ENCODE results near the gene TSPAN33.
"Not testable (repeated sequence)": the region's sequence is repeated elsewhere in the genome, so short reads cannot be mapped to it uniquely, and the experiment has no call there.

TSPAN33 gene

DNA sequence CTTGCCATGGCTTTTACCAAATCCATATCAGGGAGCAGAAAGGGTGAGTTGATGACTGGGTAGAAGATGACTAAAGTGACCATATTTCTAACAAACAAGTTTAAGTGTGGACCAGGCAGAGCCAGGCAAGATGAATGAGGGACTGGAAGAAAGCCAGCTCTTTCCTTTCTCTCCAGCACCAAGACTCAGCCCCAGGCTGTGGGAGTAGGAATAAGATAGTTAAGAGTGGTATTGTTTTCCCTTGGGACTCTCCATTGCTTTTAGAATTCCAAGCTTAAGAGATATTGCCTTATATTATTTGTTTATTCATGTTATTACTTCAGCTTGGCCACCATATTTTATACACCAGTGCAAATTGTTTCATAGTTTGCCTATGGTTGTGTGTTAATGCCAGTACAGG lies 28.8 kb upstream of the TSPAN33 start:
- Histone ChIP-seq H3K9ac (ENCODE audit: low read length) (no peak overlapping the region), H3K4me3 (ENCODE audit: low read depth, low read length, poor library complexity, severe bottlenecking) (no peak overlapping the region), H2AFZ (ENCODE audit: low read length) (no peak overlapping the region), H4K20me1 (ENCODE audit: insufficient read depth, low read length) (no peaks in the 10 kb centered on the region), H3K79me2 (ENCODE audit: insufficient read depth, low read length) (no peaks in the 10 kb centered on the region), H3K4me2 (ENCODE audit: low read length) (no peak overlapping the region), H3F3A (ENCODE audit: insufficient read depth, low read length) (no peaks in the 10 kb centered on the region), H3K27ac (ENCODE audit: low read depth, low read length, poor library complexity, severe bottlenecking) (no peak overlapping the region), H3K27me3 (ENCODE audit: insufficient read depth, low read length) (peaks cover 4% of the 10 kb centered on the region; the same call in 1 of the 2 replicates), H3K36me3 (ENCODE audit: insufficient read depth, low read length) (no peaks in the 10 kb centered on the region; the same call in 1 of the 2 replicates), H3K9me3 (ENCODE audit: low read length) (peaks cover 7% of the 10 kb centered on the region; the same call in 1 of the 2 replicates), H3K9me2 (ENCODE audit: low read depth, low read length) (no peaks in the 10 kb centered on the region), H3K4me1 (ENCODE audit: insufficient read depth, low read length, severe bottlenecking) (no peaks in the 10 kb centered on the region)
- TF ChIP-seq, protein P1, sequence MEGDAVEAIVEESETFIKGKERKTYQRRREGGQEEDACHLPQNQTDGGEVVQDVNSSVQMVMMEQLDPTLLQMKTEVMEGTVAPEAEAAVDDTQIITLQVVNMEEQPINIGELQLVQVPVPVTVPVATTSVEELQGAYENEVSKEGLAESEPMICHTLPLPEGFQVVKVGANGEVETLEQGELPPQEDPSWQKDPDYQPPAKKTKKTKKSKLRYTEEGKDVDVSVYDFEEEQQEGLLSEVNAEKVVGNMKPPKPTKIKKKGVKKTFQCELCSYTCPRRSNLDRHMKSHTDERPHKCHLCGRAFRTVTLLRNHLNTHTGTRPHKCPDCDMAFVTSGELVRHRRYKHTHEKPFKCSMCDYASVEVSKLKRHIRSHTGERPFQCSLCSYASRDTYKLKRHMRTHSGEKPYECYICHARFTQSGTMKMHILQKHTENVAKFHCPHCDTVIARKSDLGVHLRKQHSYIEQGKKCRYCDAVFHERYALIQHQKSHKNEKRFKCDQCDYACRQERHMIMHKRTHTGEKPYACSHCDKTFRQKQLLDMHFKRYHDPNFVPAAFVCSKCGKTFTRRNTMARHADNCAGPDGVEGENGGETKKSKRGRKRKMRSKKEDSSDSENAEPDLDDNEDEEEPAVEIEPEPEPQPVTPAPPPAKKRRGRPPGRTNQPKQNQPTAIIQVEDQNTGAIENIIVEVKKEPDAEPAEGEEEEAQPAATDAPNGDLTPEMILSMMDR (IDR thresholded peaks at IDR 0.05; ENCODE audit: low read length): no peak
- no peak for TF ChIP-seq EZH2 (IDR thresholded peaks at IDR 0.05; ENCODE audit: borderline replicate concordance, low read length)

- H3K9me3 ChIP-seq (ENCODE audit: low read length): peaks cover 8% of the 10 kb centered on the region; the same call in 1 of the 2 replicates
- no peak overlapping the region for H3K9ac ChIP-seq (ENCODE audit: low read length)
- H4K20me1 ChIP-seq (ENCODE audit: insufficient read depth, low read length): no peaks in the 10 kb centered on the region
- no peaks in the 10 kb centered on the region for H3K9me2 ChIP-seq (ENCODE audit: low read depth, low read length)
- no peak overlapping the region for H3K27ac ChIP-seq (ENCODE audit: low read depth, low read length, poor library complexity, severe bottlenecking)
- no peak overlapping the region for H2AFZ ChIP-seq (ENCODE audit: low read length)
- H3K79me2 ChIP-seq (ENCODE audit: insufficient read depth, low read length): no peaks in the 10 kb centered on the region
- no peak overlapping the region for H3K4me3 ChIP-seq (ENCODE audit: low read depth, low read length, poor library complexity, severe bottlenecking)
- H3K36me3 ChIP-seq (ENCODE audit: insufficient read depth, low read length): no peaks in the 10 kb centered on the region; the same call in 1 of the 2 replicates
- no peaks in the 10 kb centered on the region for H3F3A ChIP-seq (ENCODE audit: insufficient read depth, low read length)
- TF ChIP-seq, protein P1 (IDR thresholded peaks at IDR 0.05; ENCODE audit: low read length): no peak
- TF ChIP-seq EZH2 (IDR thresholded peaks at IDR 0.05; ENCODE audit: borderline replicate concordance, low read length): no peak
- no peak overlapping the region for H3K4me2 ChIP-seq (ENCODE audit: low read length)
- peaks cover 11% of the 10 kb centered on the region; the same call in 1 of the 2 replicates for H3K27me3 ChIP-seq (ENCODE audit: insufficient read depth, low read length)
- no peaks in the 10 kb centered on the region for H3K4me1 ChIP-seq (ENCODE audit: insufficient read depth, low read length, severe bottlenecking)
Measured at GRCh38 chr7:129118182-129118581, 26.3 kb upstream of the TSPAN33 start.

GRCh38 chr7:129118976-129119375 lies 25.5 kb upstream of the TSPAN33 start:
- Histone ChIP-seq H3K27ac (ENCODE audit: low read depth, low read length, poor library complexity, severe bottlenecking) (no peak overlapping the region), H3F3A (ENCODE audit: insufficient read depth, low read length) (no peaks in the 10 kb centered on the region), H3K9me3 (ENCODE audit: low read length) (peaks cover 8% of the 10 kb centered on the region; the same call in 1 of the 2 replicates), H3K4me2 (ENCODE audit: low read length) (no peak overlapping the region), H3K9me2 (ENCODE audit: low read depth, low read length) (no peaks in the 10 kb centered on the region), H3K4me3 (ENCODE audit: low read depth, low read length, poor library complexity, severe bottlenecking) (no peak overlapping the region), H3K36me3 (ENCODE audit: insufficient read depth, low read length) (no peaks in the 10 kb centered on the region; the same call in 1 of the 2 replicates), H3K4me1 (ENCODE audit: insufficient read depth, low read length, severe bottlenecking) (no peaks in the 10 kb centered on the region), H2AFZ (ENCODE audit: low read length) (no peak overlapping the region), H3K79me2 (ENCODE audit: insufficient read depth, low read length) (no peaks in the 10 kb centered on the region), H3K27me3 (ENCODE audit: insufficient read depth, low read length) (peaks cover 11% of the 10 kb centered on the region; the same call in 1 of the 2 replicates), H3K9ac (ENCODE audit: low read length) (no peak overlapping the region), H4K20me1 (ENCODE audit: insufficient read depth, low read length) (no peaks in the 10 kb centered on the region)
- no peak for TF ChIP-seq EZH2 (IDR thresholded peaks at IDR 0.05; ENCODE audit: borderline replicate concordance, low read length)
- TF ChIP-seq, protein P1 (IDR thresholded peaks at IDR 0.05; ENCODE audit: low read length): no peak

DNA sequence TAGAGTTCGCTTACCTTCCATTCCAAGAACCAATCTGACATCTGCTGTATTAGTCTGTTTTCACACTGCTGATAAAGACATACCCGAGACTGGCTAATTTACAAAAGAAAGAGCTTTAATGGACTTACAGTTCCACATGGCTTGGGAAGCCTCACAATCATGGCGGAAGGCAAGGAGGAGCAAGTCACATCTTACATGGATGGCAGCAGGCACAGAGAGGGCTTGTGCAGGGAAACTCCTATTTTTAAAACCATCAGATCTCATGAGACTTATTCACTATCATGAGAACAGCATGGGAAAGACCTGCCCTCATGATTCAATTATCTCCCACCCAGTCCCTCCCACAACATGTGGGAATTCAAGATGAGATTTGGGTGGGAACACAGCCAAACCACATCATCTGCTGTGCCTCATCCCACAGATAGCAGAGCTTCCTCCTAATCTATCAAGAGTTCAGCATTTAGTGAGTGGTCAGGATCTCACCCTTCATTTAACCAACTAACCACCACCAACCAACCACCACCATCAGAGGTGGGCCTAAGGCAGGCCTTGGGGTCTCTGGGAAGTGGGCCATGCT lies 22.9 kb upstream of the TSPAN33 start:
- not testable (repeated sequence) for H2AFZ ChIP-seq (ENCODE audit: low read length); H3K4me1 ChIP-seq (ENCODE audit: insufficient read depth, low read length, severe bottlenecking); H3K9me3 ChIP-seq (ENCODE audit: low read length); H3F3A ChIP-seq (ENCODE audit: insufficient read depth, low read length); H3K4me3 ChIP-seq (ENCODE audit: low read depth, low read length, poor library complexity, severe bottlenecking); H3K9ac ChIP-seq (ENCODE audit: low read length); H3K27ac ChIP-seq (ENCODE audit: low read depth, low read length, poor library complexity, severe bottlenecking); H3K36me3 ChIP-seq (ENCODE audit: insufficient read depth, low read length); H3K4me2 ChIP-seq (ENCODE audit: low read length); H3K79me2 ChIP-seq (ENCODE audit: insufficient read depth, low read length); H3K27me3 ChIP-seq (ENCODE audit: insufficient read depth, low read length); H4K20me1 ChIP-seq (ENCODE audit: insufficient read depth, low read length); H3K9me2 ChIP-seq (ENCODE audit: low read depth, low read length)
